H1 (cell line): Measurements from ENCODE around the gene CASKIN2. TPM values are rescaled to one million over a fixed set of nuclear protein-coding genes. Genes with fewer than 3 reads are reported as not detected.

Experiments used
- CTCF ChIA-PET: fragments of 300-600 bp; sonication (Branson Sonifier 250); formaldehyde crosslinking; loops from one replicate; lab custom pipeline; 2021; ENCODE audit not compliant: partially characterized antibody; lab: Charles Lee
- POLR2A ChIA-PET: fragments of 300-600 bp; sonication (Branson Sonifier 250); formaldehyde crosslinking; loops from one replicate; lab custom pipeline; 2021; ENCODE audit warnings: inconsistent platforms; ENCODE audit not compliant: partially characterized antibody; lab: Charles Lee
- DNase-seq, 2 experiments: peaks; one replicate each; pipeline versions ENCODE4 v3.0.0 to v3.0.0-alpha.2; 2010 to 2022; ENCODE audit warnings: low spot score in 2 of 2, low read depth in 1 of 2, mixed read lengths in 1 of 2
- FAIRE-seq: peaks from 2 replicates; lab custom pipeline; 2011; peaks lifted over from hg19 to GRCh38; lab: Jason Lieb, UNC
- H2AFZ ChIP-seq: 2 replicates; pipeline ENCODE4 v1.8.1; 2012; ENCODE audit warnings: low read length, inconsistent platforms
- H2AK5ac ChIP-seq: 2 replicates; pipeline ENCODE4 v1.6.1; 2013; ENCODE audit warnings: low read depth, low read length
- H2BK120ac ChIP-seq: replicated peaks from 2 replicates; pipeline ENCODE3; 2013; ENCODE audit warnings: low read depth, low read length, inconsistent platforms
- H2BK12ac ChIP-seq: 2 replicates; pipeline ENCODE4 v1.6.1; 2013; ENCODE audit warnings: low read depth, low read length
- H2BK15ac ChIP-seq: 2 replicates; pipeline ENCODE4 v1.6.1; 2013; ENCODE audit warnings: low read length
- H2BK20ac ChIP-seq: 2 replicates; pipeline ENCODE4 v1.6.1; 2013; ENCODE audit warnings: low read length
- H2BK5ac ChIP-seq: 2 replicates; pipeline ENCODE4 v1.6.1; 2013; ENCODE audit warnings: low read depth, low read length
- H3K14ac ChIP-seq: 2 replicates; pipeline ENCODE4 v1.6.1; 2013; ENCODE audit warnings: inconsistent platforms; ENCODE audit not compliant: insufficient read length
- H3K18ac ChIP-seq: 2 replicates; pipeline ENCODE4 v1.6.1; 2013; ENCODE audit warnings: low read length; ENCODE audit errors: extremely low read depth
- H3K23ac ChIP-seq: 2 replicates; pipeline ENCODE4 v1.6.1; 2013; ENCODE audit warnings: inconsistent platforms; ENCODE audit not compliant: insufficient read length
- H3K23me2 ChIP-seq: 2 replicates; pipeline ENCODE4 v1.6.1; 2013; ENCODE audit warnings: low read depth, low read length
- H3K27ac ChIP-seq: 2 replicates; pipeline ENCODE4 v1.6.1; 2011; ENCODE audit warnings: low read depth, low read length, inconsistent platforms
- H3K27me3 ChIP-seq, 4 experiments: replicated peaks in 1 of 4; 1 replicate in 1 of 4; 2 replicates in 3 of 4; pipeline versions ENCODE4 v1.6.1 to v1.8.1; 2011 to 2013; ENCODE audit warnings: low read length in 3 of 4, mild to moderate bottlenecking in 3 of 4, inconsistent platforms in 2 of 4, mixed read lengths in 2 of 4, moderate library complexity in 1 of 4; ENCODE audit not compliant: control insufficient read depth in 3 of 4, insufficient read depth in 3 of 4; ENCODE audit errors: extremely low read depth in 1 of 4
- H3K36me3 ChIP-seq, 4 experiments: 2 replicates each; pipeline versions ENCODE4 v1.6.1 to v1.8.1; 2011 to 2013; ENCODE audit warnings: mild to moderate bottlenecking in 4 of 4, low read length in 3 of 4, moderate library complexity in 2 of 4, control low read depth in 1 of 4, inconsistent platforms in 1 of 4; ENCODE audit not compliant: insufficient read depth in 4 of 4, control insufficient read depth in 2 of 4
- H3K4ac ChIP-seq: replicated peaks from 2 replicates; pipeline ENCODE3; 2013; ENCODE audit warnings: low read length, low read depth, mixed read lengths, inconsistent platforms; ENCODE audit not compliant: insufficient read length
- H3K4me1 ChIP-seq, 4 experiments: replicated peaks in 1 of 4; 1 replicate in 1 of 4; 2 replicates in 3 of 4; pipeline versions ENCODE4 v1.6.1 to v1.8.1; 2011 to 2013; ENCODE audit warnings: low read length in 3 of 4, inconsistent platforms in 2 of 4, mixed read lengths in 1 of 4; ENCODE audit not compliant: insufficient read depth in 4 of 4, control insufficient read depth in 3 of 4
- H3K4me2 ChIP-seq, 2 experiments: 2 replicates each; pipeline versions ENCODE4 v1.6.1 to v1.8.1; 2011 to 2013; ENCODE audit warnings: low read depth in 2 of 2, low read length in 2 of 2, control low read depth in 1 of 2, inconsistent platforms in 1 of 2, mild to moderate bottlenecking in 1 of 2; ENCODE audit not compliant: insufficient read depth in 1 of 2
- H3K4me3 ChIP-seq, 4 experiments: fragments of 200-600, 300-600 bp in 1 of 4; sonication (generic), shearing (Covaris generic), sonication (Bioruptor Twin) in 1 of 4; 2 replicates each; pipeline versions ENCODE4 v1.5.1 to v1.8.1; 2011 to 2016; ENCODE audit warnings: low read length in 4 of 4, low read depth in 3 of 4, control low read depth in 2 of 4, inconsistent platforms in 2 of 4, mild to moderate bottlenecking in 2 of 4, mixed read lengths in 1 of 4, moderate library complexity in 1 of 4; ENCODE audit not compliant: insufficient read depth in 2 of 4; ENCODE audit errors: extremely low read depth in 1 of 4
- H3K56ac ChIP-seq: replicated peaks from 2 replicates; pipeline ENCODE3; 2013; ENCODE audit warnings: low read depth, mild to moderate bottlenecking, mixed read lengths, low read length, inconsistent platforms; ENCODE audit not compliant: insufficient read length
- H3K79me1 ChIP-seq: 2 replicates; pipeline ENCODE4 v1.6.1; 2013; ENCODE audit warnings: low read depth, low read length, control low read depth
- H3K79me2 ChIP-seq, 2 experiments: 2 replicates each; pipeline versions ENCODE4 v1.6.1 to v1.8.1; 2012 to 2013; ENCODE audit warnings: low read length in 2 of 2, mild to moderate bottlenecking in 2 of 2, inconsistent platforms in 1 of 2; ENCODE audit not compliant: insufficient read depth in 2 of 2, control insufficient read depth in 1 of 2
- H3K9ac ChIP-seq, 4 experiments: replicated peaks in 1 of 4; 1 replicate in 1 of 4; 2 replicates in 3 of 4; pipeline versions ENCODE4 v1.6.1 to v1.8.1; 2011 to 2013; ENCODE audit warnings: low read depth in 3 of 4, low read length in 3 of 4, control low read depth in 2 of 4, mild to moderate bottlenecking in 2 of 4, moderate library complexity in 2 of 4, inconsistent platforms in 1 of 4; ENCODE audit errors: extremely low read depth in 1 of 4
- H3K9me3 ChIP-seq, 2 experiments: 2 replicates each; pipeline versions ENCODE4 v1.6.1 to v1.8.1; 2012 to 2013; ENCODE audit warnings: mild to moderate bottlenecking in 2 of 2, moderate library complexity in 2 of 2, control low read depth in 1 of 2, inconsistent platforms in 1 of 2, low read depth in 1 of 2, low read length in 1 of 2, mixed read lengths in 1 of 2; ENCODE audit not compliant: insufficient read depth in 2 of 2
- H4K20me1 ChIP-seq, 2 experiments: replicated peaks in 1 of 2; 2 replicates each; pipeline versions ENCODE3 to v1.8.1; 2011 to 2013; ENCODE audit warnings: inconsistent platforms in 2 of 2, low read length in 2 of 2, mild to moderate bottlenecking in 1 of 2; ENCODE audit not compliant: insufficient read depth in 2 of 2, control insufficient read depth in 1 of 2
- H4K5ac ChIP-seq: 2 replicates; pipeline ENCODE4 v1.6.1; 2013; ENCODE audit warnings: low read length, low read depth, mixed read lengths, inconsistent platforms; ENCODE audit not compliant: insufficient read length
- H4K8ac ChIP-seq: 2 replicates; pipeline ENCODE4 v1.8.0; 2013; ENCODE audit warnings: mild to moderate bottlenecking, moderate library complexity, low read length, inconsistent platforms; ENCODE audit not compliant: insufficient read depth; ENCODE audit errors: extremely low read depth
- H4K91ac ChIP-seq: replicated peaks from 2 replicates; pipeline ENCODE3; 2013; ENCODE audit warnings: low read length, mixed read lengths, inconsistent platforms; ENCODE audit not compliant: insufficient read length
- CTBP2 ChIP-seq: IDR thresholded peaks from 2 replicates; pipeline ENCODE4 v1.7.0; 2011; ENCODE audit warnings: borderline replicate concordance, mild to moderate bottlenecking, moderate library complexity, mixed read lengths, low read length; ENCODE audit not compliant: insufficient read depth, insufficient read length
- EZH2 ChIP-seq: fragments of 200-600 bp; sonication (generic); IDR thresholded peaks from 2 replicates; pipeline ENCODE4 v1.7.1; 2012; ENCODE audit warnings: low read depth, mild to moderate bottlenecking, moderate library complexity, low read length, inconsistent platforms; ENCODE audit not compliant: severe bottlenecking
- FOSL1 ChIP-seq: IDR thresholded peaks from 2 replicates; pipeline ENCODE4 v1.6.1; 2011; ENCODE audit warnings: mild to moderate bottlenecking, low read depth, low read length, moderate library complexity; ENCODE audit not compliant: insufficient read depth
- JUND ChIP-seq: IDR thresholded peaks from 2 replicates; pipeline ENCODE4 v1.6.1; 2011; ENCODE audit warnings: mild to moderate bottlenecking, improper control_type of control experiment, low read length
- KDM5A ChIP-seq: fragments of 200-600 bp; IDR thresholded peaks from 2 replicates; pipeline ENCODE4 v1.7.1; 2012; ENCODE audit warnings: mild to moderate bottlenecking, low read length, inconsistent platforms, mixed read lengths
- NRF1 ChIP-seq: IDR thresholded peaks from 2 replicates; pipeline ENCODE4 v1.6.1; 2011; ENCODE audit warnings: mild to moderate bottlenecking, low read depth, low read length, improper control_type of control experiment
- POLR2A ChIP-seq, 2 experiments: IDR thresholded peaks; 1 replicate in 1 of 2; 2 replicates in 1 of 2; pipeline ENCODE4 v1.6.1; 2011; ENCODE audit warnings: low read depth in 2 of 2, low read length in 2 of 2, mild to moderate bottlenecking in 2 of 2; ENCODE audit errors: control extremely low read depth in 1 of 2
- RBBP5 ChIP-seq: IDR thresholded peaks from 2 replicates; pipeline ENCODE4 v1.7.1; 2012; ENCODE audit warnings: low read depth, mild to moderate bottlenecking, inconsistent platforms, low read length, moderate library complexity, borderline replicate concordance
- SIN3A ChIP-seq, 2 experiments: IDR thresholded peaks in 1 of 2; conservative IDR thresholded peaks in 1 of 2; 2 replicates each; pipeline ENCODE4 v1.6.1; 2011 to 2012; ENCODE audit warnings: low read length in 2 of 2, improper control_type of control experiment in 1 of 2, low read depth in 1 of 2, mild to moderate bottlenecking in 1 of 2
- SRF ChIP-seq: IDR thresholded peaks from 2 replicates; pipeline ENCODE4 v1.6.1; 2011; ENCODE audit warnings: mild to moderate bottlenecking, low read depth, low read length, moderate library complexity
- TEAD4 ChIP-seq: IDR thresholded peaks from 2 replicates; pipeline ENCODE4 v1.6.1; 2012; ENCODE audit warnings: low read depth, low read length, inconsistent platforms, mixed read lengths
- WGBS, 2 experiments: shearing (Covaris generic) in 1 of 2; methylation state at CpG; one replicate each; pipeline versions ENCODE4 v1.1.6 to v1.1.7; 2013 to 2015; ENCODE audit warnings: low lambda C conversion rate in 2 of 2, mixed read lengths in 2 of 2, inconsistent platforms in 1 of 2, low coverage in 1 of 2, missing lambda C conversion rate in 1 of 2; ENCODE audit not compliant: insufficient replicate concordance in 2 of 2, insufficient coverage in 1 of 2, insufficient read length in 1 of 2; ENCODE audit errors: extremely low coverage in 1 of 2, missing lambda C conversion rate in 1 of 2; 5-methylcytosine and 5-hydroxymethylcytosine counted together
- polyA plus RNA-seq, 7 experiments: library from polyadenylated mRNA; depleted of rRNA in 3 of 7; stranded (reverse) in 5 of 7; unstranded in 2 of 7; fragments of >200 nt in 5 of 7; fragments of 200-250 nt in 2 of 7; gene quantifications; 1 replicate in 5 of 7; 2 replicates in 1 of 7; 4 replicates in 1 of 7; pipeline versions ENCODE4 v1.2.1 to v1.2.3, GENCODE V29; 2011 to 2013; ENCODE audit warnings: missing spikeins in 2 of 7, mixed read lengths in 2 of 7
- total RNA-seq: library from RNA; stranded (reverse); fragmentation: NEBNext Ultra II Directional; extraction: Animal tissue kit (Norgen Biotek cat#: 25700); gene quantifications from 2 replicates; pipeline ENCODE4 v1.2.1, GENCODE V29; 2021

CASKIN2 gene
- total and polyA plus RNA-seq, 2 of the 8 experiments (the other 6 are each of a cell fraction or from before 2014, with no cell fraction given), result 6.7 to 32.3 TPM

- Histone ChIP-seq H3K27ac (no peak overlapping the region), H3K9ac (no peak overlapping the region), H2BK12ac (no peak overlapping the region), H3K79me2 (no peaks in the 10 kb centered on the region), H3K56ac (no peak overlapping the region), H3K23me2 (no peaks in the 10 kb centered on the region), H3K18ac (no peak overlapping the region), H3K27me3 (no peaks in the 10 kb centered on the region), H4K8ac (no peak overlapping the region), H2BK20ac (no peak overlapping the region), H4K91ac (no peak overlapping the region), H3K4me1 (no peaks in the 10 kb centered on the region), H2BK15ac (no peak overlapping the region), H3K4ac (no peak overlapping the region), H3K14ac (no peak overlapping the region), H3K9me3 (no peaks in the 10 kb centered on the region), H2AFZ (no peak overlapping the region), H3K4me3 (no peak overlapping the region), H2AK5ac (no peak overlapping the region), H3K4me2 (no peak overlapping the region), H3K23ac (no peak overlapping the region), H2BK120ac (no peak overlapping the region), H3K36me3 (peaks cover 3 to 11% (median 9%) of the 10 kb centered on the region in 4 experiments; a peak in 6 of 8 replicates), H3K79me1 (no peaks in the 10 kb centered on the region), H2BK5ac (no peak overlapping the region), H4K20me1 (peaks cover 0 to 9% of the 10 kb centered on the region in 2 experiments), H4K5ac (no peak overlapping the region)
- FAIRE-seq, result no peak
- CTCF ChIA-PET, result interaction anchor here (0.5 to 8.2 kb wide), 17 partner anchors 7 to 258 kb away, joined by 3 to 67 read pairs (median 3); partner anchors contain the start of gene TMEM94
- WGBS, 2 experiments, result 91% methylated on average over 16 of the region's 21 CpGs; no CpG with 5 or more reads in 1 of the 2 experiments
- no peak for DNase-seq
- POLR2A ChIA-PET, result interaction anchor here (0.7 to 6.4 kb wide), 9 partner anchors 12 to 267 kb away, joined by 3 to 35 read pairs (median 5); partner anchors contain the start of genes GGA3, LLGL2, MRPS7 and TMEM94
- TF ChIP-seq KDM5A (no peak), FOSL1 (no peak), CTBP2 (no peak), POLR2A (IDR thresholded peaks at IDR 0.05; ENCODE audit: control extremely low read depth in 1 of 2, low read depth in 2 of 2, low read length in 2 of 2) (no peak), SIN3A (conservative IDR thresholded peaks at IDR 0.05 in 1 of 2, IDR thresholded peaks at IDR 0.05 in 1 of 2; ENCODE audit: low read depth in 1 of 2, low read length in 2 of 2) (no peak), RBBP5 (no peak), EZH2 (no peak), JUND (no peak), TEAD4 (no peak), NRF1 (no peak), SRF (no peak)
These were observed 17.2 kb downstream of the CASKIN2 start for GRCh38 chr17:75498039-75498725.
